Parathyroid adenoma (tissue), 2 donors: ENCODE measurements around the gene WWOX.

ENCODE experiments used
- H2AFZ ChIP-seq: fragments of 300-600 bp; sonication (generic); one replicate; pipeline ENCODE4 v1.7.0; 2017; ENCODE audit warnings: antibody characterized with exemption, mild to moderate bottlenecking
- H3K27ac ChIP-seq: fragments of 300-600 bp; sonication (generic); one replicate; pipeline ENCODE4 v1.7.0; 2017
- H3K27me3 ChIP-seq: fragments of 300-600 bp; sonication (generic); one replicate; pipeline ENCODE4 v1.7.0; 2017; ENCODE audit warnings: low read length; ENCODE audit not compliant: control insufficient read depth, insufficient read depth
- H3K36me3 ChIP-seq: fragments of 300-600 bp; sonication (generic); one replicate; pipeline ENCODE4 v1.7.0; 2017; ENCODE audit warnings: low read length; ENCODE audit not compliant: control insufficient read depth, insufficient read depth
- H3K4me1 ChIP-seq: fragments of 300-600 bp; sonication (generic); one replicate; pipeline ENCODE4 v1.7.0; 2017; ENCODE audit warnings: control low read depth
- H3K4me2 ChIP-seq: fragments of 300-600 bp; sonication (generic); one replicate; pipeline ENCODE4 v1.7.0; 2017; ENCODE audit warnings: low read length
- H3K4me3 ChIP-seq: fragments of 300-600 bp; sonication (generic); one replicate; pipeline ENCODE4 v1.7.0; 2017; ENCODE audit warnings: low read depth, low read length
- H3K79me2 ChIP-seq: fragments of 300-600 bp; sonication (generic); one replicate; pipeline ENCODE4 v1.7.0; 2017; ENCODE audit warnings: control low read depth
- H3K9ac ChIP-seq: fragments of 300-600 bp; sonication (generic); one replicate; pipeline ENCODE4 v1.7.0; 2017; ENCODE audit warnings: mild to moderate bottlenecking
- H3K9me3 ChIP-seq: fragments of 300-600 bp; sonication (generic); one replicate; pipeline ENCODE4 v1.7.0; 2017; ENCODE audit warnings: low read length; ENCODE audit not compliant: control insufficient read depth
- CTCF ChIP-seq: fragments of 300-600 bp; sonication (generic); IDR thresholded peaks from one replicate; pipeline ENCODE4 v1.7.0; 2017; ENCODE audit warnings: antibody characterized with exemption, mild to moderate bottlenecking
- donor health status: primary hyperparathyroidism.

Gene WWOX

GRCh38 chr16:78961464-78961863 lies 862.0 kb downstream of the WWOX start:
- Histone ChIP-seq H3K9me3 (no peaks in the 10 kb centered on the region), H3K79me2 (no peaks in the 10 kb centered on the region), H2AFZ (no peak overlapping the region), H3K4me2 (no peak overlapping the region), H3K4me1 (no peaks in the 10 kb centered on the region), H3K27ac (no peak overlapping the region), H3K4me3 (no peak overlapping the region), H3K9ac (no peak overlapping the region), H3K36me3 (no peaks in the 10 kb centered on the region), H3K27me3 (no peaks in the 10 kb centered on the region)
- TF ChIP-seq CTCF: no peak

- Histone ChIP-seq H3K79me2 (no peaks in the 10 kb centered on the region), H3K4me2 (no peak overlapping the region), H3K4me3 (no peak overlapping the region), H3K9me3 (no peaks in the 10 kb centered on the region), H3K4me1 (no peaks in the 10 kb centered on the region), H2AFZ (no peak overlapping the region), H3K36me3 (no peaks in the 10 kb centered on the region), H3K9ac (no peak overlapping the region), H3K27ac (no peak overlapping the region), H3K27me3 (no peaks in the 10 kb centered on the region)
- TF ChIP-seq CTCF: no peak
These were observed 863.0 kb downstream of the WWOX start for GRCh38 chr16:78962457-78962929.

GRCh38 chr16:78967948-78968347 lies 868.5 kb downstream of the WWOX start:
- Histone ChIP-seq H3K4me2 (no peak overlapping the region), H2AFZ (no peak overlapping the region), H3K27me3 (no peaks in the 10 kb centered on the region), H3K27ac (no peak overlapping the region), H3K36me3 (no peaks in the 10 kb centered on the region), H3K4me1 (no peaks in the 10 kb centered on the region), H3K9me3 (no peaks in the 10 kb centered on the region), H3K9ac (no peak overlapping the region), H3K79me2 (no peaks in the 10 kb centered on the region), H3K4me3 (no peak overlapping the region)
- no peak for TF ChIP-seq CTCF

- no peak overlapping the region for H3K27ac ChIP-seq
- H3K4me3 ChIP-seq: no peak overlapping the region
- no peak overlapping the region for H3K4me2 ChIP-seq
- no peaks in the 10 kb centered on the region for H3K27me3 ChIP-seq
- H2AFZ ChIP-seq: no peak overlapping the region
- no peak overlapping the region for H3K9ac ChIP-seq
- H3K9me3 ChIP-seq: no peaks in the 10 kb centered on the region
- TF ChIP-seq CTCF: no peak
- no peaks in the 10 kb centered on the region for H3K79me2 ChIP-seq
- H3K4me1 ChIP-seq: no peaks in the 10 kb centered on the region
- no peaks in the 10 kb centered on the region for H3K36me3 ChIP-seq
These were observed 870.3 kb downstream of the WWOX start for GRCh38 chr16:78969721-78970120.

- H3K9me3 ChIP-seq: no peaks in the 10 kb centered on the region
- no peak overlapping the region for H2AFZ ChIP-seq
- no peak overlapping the region for H3K27ac ChIP-seq
- no peak overlapping the region for H3K4me2 ChIP-seq
- H3K9ac ChIP-seq: no peak overlapping the region
- TF ChIP-seq CTCF: no peak
- no peaks in the 10 kb centered on the region for H3K79me2 ChIP-seq
- no peaks in the 10 kb centered on the region for H3K4me1 ChIP-seq
- H3K36me3 ChIP-seq: no peaks in the 10 kb centered on the region
- H3K27me3 ChIP-seq: no peaks in the 10 kb centered on the region
- no peak overlapping the region for H3K4me3 ChIP-seq
These were observed 871.2 kb downstream of the WWOX start for GRCh38 chr16:78970650-78971049.
